GM12872 (cell line): ENCODE measurements around the gene EMP1.

Source experiments
- TF ChIP-seq, protein P1 (sequence below): IDR thresholded peaks from 3 replicates; pipeline ENCODE4 v1.5.1; 2011; ENCODE audit warnings: low read depth, mild to moderate bottlenecking, low read length, moderate library complexity; ENCODE audit not compliant: insufficient read depth

The EMP1 gene

DNA sequence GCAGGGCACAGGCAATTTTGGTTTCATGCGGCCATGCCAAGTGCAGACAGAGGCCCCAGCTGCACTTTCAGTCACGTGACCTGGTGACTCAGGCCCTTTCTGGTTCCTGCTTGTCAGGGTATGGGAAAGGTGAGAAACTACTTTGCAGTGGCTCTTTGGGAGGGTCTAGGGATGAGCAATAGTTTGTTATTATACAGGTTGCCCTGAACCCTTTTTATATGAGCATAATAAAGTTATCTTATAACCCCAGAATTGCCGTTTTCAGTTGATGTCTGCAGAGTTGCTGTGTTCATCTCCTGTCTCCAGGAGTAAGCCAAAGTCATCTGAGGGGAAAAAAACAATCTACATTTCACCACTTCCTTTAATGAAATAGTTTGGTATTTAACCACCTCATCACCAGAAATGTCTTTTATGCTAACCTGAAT lies 30.9 kb upstream of the EMP1 start:
- TF ChIP-seq, protein P1, sequence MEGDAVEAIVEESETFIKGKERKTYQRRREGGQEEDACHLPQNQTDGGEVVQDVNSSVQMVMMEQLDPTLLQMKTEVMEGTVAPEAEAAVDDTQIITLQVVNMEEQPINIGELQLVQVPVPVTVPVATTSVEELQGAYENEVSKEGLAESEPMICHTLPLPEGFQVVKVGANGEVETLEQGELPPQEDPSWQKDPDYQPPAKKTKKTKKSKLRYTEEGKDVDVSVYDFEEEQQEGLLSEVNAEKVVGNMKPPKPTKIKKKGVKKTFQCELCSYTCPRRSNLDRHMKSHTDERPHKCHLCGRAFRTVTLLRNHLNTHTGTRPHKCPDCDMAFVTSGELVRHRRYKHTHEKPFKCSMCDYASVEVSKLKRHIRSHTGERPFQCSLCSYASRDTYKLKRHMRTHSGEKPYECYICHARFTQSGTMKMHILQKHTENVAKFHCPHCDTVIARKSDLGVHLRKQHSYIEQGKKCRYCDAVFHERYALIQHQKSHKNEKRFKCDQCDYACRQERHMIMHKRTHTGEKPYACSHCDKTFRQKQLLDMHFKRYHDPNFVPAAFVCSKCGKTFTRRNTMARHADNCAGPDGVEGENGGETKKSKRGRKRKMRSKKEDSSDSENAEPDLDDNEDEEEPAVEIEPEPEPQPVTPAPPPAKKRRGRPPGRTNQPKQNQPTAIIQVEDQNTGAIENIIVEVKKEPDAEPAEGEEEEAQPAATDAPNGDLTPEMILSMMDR, result no peak

DNA sequence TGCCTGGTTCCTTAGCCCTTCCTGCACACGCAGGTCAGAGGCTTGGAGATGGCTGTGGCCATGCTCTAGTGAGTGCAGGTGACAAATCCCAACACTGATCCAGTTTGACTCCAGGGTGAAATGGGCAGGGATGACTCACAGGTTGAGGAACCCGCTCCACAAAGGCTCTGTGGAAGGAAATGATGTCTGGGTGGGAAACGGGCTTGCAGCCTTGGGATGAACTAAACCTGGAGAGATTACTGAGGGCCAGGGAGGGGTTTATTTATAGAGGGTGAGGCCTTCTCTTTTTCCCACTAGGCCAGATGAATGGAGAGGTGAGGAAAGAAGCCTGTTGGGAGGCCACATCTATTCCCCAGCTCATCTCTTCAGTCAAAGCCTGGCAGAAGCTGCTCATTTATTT lies 29.3 kb upstream of the EMP1 start:
- TF ChIP-seq, protein P1, result no peak

DNA sequence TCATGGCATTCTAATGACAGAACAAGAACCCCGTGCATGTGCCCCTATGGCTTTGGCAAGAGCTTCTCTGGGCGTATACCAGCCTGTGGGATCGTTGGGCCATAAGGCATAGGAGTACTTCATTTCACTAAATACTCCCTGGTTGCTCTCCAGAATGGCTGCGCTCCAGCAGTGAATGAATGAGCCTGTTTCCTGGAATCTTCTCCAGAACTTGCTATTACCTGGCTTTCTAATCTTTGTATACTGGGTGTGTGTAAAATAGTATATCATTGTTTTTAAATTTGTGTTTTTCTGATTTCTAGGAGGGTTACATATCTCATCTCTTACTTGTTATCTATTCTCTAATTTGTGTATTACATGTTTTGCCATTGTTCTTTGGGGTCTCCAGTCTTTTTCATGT lies 28.6 kb upstream of the EMP1 start:
- TF ChIP-seq, protein P1, result no peak

DNA sequence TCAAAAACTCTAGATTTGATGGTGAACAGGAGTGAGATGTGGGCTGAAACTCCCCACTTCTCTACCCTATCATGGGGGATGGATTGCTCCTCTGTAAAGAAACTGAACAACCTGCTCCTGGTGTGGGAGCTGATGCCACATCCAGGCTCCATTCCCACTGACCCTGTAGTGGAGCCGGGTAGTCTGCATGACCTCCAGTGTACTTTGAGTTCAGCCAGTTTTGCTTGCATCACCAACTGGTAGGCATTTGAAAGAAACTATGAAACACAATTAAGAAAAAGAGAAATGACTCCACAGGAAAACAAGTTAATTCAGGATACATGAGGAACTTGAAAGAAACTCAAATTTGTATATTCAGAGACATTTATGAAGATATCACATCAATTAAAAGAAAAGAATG lies 27.3 kb upstream of the EMP1 start:
- TF ChIP-seq, protein P1, result no peak

DNA sequence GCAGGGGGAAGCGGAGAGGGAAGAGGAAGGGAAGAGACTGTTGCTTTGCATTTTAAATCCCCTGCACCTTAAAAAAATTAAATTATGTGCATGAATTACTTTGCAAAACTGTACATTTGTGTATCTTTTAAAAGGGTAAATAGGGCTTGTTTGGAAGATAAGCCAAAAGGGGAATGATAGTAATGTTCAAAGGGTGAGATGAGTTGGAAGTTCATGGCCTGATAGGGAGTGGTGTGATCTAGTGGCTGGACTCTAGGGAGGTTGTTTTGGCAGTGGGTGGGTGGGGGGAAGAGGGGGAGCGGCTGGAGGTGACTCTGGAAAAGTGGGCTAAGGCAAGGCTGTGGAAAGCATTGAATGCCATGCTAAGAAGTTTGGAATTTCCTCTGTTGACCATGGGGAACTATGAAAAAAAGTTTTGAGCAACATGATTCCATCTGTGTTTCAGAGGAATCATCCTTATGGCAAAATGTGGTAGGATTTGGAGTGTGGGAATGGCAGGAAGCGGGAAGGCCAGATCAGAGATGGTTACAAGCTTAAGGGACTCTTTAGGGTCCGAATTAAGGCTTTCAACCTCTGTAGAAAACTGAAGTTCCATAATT lies 25.5 kb upstream of the EMP1 start:
- TF ChIP-seq, protein P1, result no peak

DNA sequence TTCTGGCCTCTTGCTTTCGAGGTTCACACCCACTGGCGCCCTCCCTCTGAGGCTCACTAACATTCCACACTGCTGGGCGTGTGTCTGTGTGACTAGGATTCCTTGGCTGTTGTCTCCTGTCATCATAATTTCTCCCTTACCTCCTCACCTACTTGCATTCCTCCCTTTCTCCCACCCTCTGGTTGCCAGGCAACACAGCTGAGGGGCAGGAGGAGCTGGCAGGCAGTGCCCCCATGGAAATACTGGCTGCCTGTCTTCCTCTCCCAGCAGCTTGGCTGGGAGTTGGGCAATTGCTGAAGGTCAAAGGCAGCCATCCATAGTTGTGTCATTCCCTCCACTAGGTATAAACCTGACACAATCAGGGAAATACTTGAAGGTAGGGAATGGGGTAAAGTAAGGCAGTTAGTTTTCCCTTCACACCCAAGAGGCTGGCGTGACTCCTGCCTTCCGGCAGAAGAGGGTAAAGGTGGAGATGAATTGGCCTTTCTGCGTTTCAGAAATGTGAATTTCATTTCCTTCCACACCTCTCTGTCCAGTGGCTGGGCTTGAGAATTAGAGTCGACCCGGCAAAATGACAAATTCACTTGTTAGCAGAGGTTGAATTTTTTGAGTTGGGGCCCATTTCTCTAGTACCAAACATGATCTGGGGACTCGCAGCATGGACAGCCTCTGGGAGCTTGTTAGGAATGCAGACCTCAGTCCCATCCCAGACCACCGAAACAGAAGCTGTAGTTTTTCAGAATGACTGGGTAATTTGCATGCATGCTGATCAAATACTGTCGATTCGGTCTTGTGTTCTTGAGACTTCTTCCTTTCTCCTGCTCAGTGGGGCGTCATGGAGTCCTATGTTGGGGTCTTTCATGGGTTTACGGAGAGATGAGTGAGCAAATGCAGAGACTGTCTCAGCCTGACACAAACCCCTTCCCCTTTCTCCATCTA lies 24.3 kb upstream of the EMP1 start:
- TF ChIP-seq, protein P1, result no peak

DNA sequence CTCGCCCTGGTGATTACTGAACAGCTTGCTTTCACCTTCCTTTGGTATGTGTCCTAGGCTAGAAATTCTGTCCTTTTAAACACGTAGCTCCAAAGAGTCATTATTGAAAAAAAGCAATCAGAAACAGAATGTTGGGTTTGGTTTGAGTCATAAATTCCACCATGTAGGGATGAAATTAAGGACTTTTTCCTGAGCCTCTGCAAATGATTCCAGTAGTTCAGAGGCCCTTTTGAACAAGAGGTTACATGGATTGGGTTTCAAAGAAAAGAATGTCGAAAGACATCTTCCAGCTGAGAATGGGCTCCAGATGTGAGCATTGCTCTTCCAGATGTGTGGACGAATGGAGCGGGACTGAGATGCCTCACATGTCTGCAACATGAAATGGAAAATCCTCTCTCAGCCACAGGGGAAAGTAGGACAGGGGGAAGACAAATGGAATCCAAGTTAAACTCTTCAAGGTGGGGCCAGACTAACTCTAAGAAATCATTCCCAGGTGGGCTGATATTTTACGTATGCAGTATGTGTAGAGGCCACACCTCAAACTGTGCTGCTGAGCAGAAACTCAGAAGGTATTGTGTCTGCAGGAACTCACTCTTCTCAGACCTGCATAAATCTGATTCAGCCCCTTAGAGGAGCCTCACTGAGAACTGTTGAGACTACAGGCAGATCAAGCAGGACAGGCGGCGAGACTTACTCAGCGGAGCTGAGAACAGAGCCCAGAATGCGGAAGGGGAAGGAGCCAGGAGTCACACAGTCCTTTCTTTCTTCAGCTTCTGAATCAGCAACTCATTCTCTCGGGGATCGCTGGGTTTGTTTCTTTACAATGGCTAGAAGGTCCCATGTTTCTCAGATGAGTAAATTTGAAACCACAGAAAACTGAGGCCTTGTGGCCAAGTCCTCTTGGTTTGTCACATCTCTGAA lies 23.3 kb upstream of the EMP1 start:
- TF ChIP-seq, protein P1, result no peak
